ENCODE results near the gene YAF2. TPM values are rescaled to one million over a fixed set of nuclear protein-coding genes. Genes with fewer than 3 reads are reported as not detected.
A peak's percentile ranks its signal among the peaks of the same experiment; 100 is the strongest.

YAF2 gene
- total RNA-seq, 2 experiments from 2014 or later: 31.1 to 32.9 TPM

DNA sequence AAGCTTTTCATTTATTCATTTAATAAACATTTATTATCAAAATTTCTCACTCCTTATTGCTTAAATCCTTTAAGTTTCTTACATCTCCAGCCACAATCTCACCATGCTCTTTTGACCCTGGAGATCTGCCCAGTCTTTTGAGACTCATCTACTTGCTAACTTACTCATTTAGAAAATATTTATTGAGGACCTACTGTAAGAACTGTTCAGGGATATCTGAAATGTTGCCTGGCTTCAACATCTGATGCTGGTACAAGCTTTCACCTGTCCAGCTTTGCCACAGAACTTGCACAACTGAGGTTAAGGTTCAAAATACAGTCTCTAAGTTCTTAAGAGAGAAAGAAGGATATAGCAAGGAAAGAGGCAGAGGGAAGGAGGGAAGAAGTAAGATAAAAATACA, 75.9 kb downstream of the YAF2 start:
- POLR2A ChIA-PET: no interaction called here
- H3K4me3 Mint-ChIP-seq: no peak overlapping the region
- ATAC-seq (no peak), DNase-seq (no peak)
- H3K4me1 Mint-ChIP-seq (ENCODE audit: low read depth): peaks cover 13% of the 10 kb centered on the region
- H3K27me3 Mint-ChIP-seq (ENCODE audit: low read depth): no peaks in the 10 kb centered on the region
- H3K27ac Mint-ChIP-seq: no peak overlapping the region
- H3K36me3 Mint-ChIP-seq (ENCODE audit: low read depth): peaks cover 13% of the 10 kb centered on the region
- no peaks in the 10 kb centered on the region for H3K9me3 Mint-ChIP-seq (ENCODE audit: insufficient read depth)
- CTCF ChIA-PET: no interaction called here

DNA sequence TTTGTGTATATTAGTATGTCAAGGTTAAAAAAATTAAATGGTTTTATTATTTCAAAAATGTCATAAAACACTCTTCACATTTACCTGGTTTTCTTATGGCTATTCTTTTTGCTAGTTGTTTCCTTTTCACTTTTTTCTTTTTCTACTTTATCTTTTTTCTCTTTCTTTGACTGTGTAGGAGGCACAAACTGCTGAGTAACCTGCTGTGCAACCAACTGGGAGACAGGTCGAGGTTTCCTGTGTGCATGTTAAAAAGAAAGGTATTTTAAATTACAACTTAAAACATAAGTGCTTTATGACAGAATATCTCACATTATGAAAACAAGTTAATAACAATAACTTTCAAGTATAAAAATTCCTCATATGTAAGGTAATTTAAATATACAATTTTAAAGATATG, 76.5 kb downstream of the YAF2 start:
- no peak for DNase-seq
- ChIA-PET CTCF (interaction anchor here (0.7 to 1.4 kb wide), 2 partner anchors 138 to 211 kb away, joined by 3 to 4 read pairs; no protein-coding TSS in a partner anchor), POLR2A (no interaction called here)
- H3K27ac Mint-ChIP-seq: no peak overlapping the region
- no peaks in the 10 kb centered on the region for H3K27me3 Mint-ChIP-seq (ENCODE audit: low read depth)
- no peaks in the 10 kb centered on the region for H3K9me3 Mint-ChIP-seq (ENCODE audit: insufficient read depth)
- H3K4me3 Mint-ChIP-seq: no peak overlapping the region
- no peak for ATAC-seq
- H3K36me3 Mint-ChIP-seq (ENCODE audit: low read depth): peaks cover 13% of the 10 kb centered on the region
- H3K4me1 Mint-ChIP-seq (ENCODE audit: low read depth): peaks cover 13% of the 10 kb centered on the region

DNA sequence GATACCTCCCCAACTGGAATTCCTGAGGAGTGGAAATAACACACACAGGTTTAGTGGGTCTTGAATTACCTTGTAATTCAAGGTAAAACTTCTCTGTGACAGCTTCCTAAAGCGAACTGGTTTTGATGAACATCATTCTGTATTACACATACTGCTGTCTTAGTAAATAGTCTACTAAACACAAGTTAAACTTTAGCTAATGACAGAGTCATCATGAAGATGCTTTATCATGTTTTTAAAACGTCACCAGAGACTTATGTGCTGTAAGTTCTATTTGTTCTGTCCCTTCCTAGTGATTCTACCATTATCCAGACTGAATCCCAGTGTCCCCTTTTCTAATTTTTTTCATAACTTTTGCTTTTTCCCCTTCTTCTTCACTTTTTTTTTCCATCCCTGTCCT, 81.8 kb downstream of the YAF2 start:
- Mint-ChIP-seq H3K27me3 (ENCODE audit: low read depth) (no peaks in the 10 kb centered on the region), H3K9me3 (ENCODE audit: insufficient read depth) (no peaks in the 10 kb centered on the region), H3K4me1 (ENCODE audit: low read depth) (peaks cover 2% of the 10 kb centered on the region), H3K36me3 (ENCODE audit: low read depth) (peaks cover 6% of the 10 kb centered on the region), H3K4me3 (no peak overlapping the region), H3K27ac (no peak overlapping the region)
- CTCF ChIA-PET: no interaction called here
- POLR2A ChIA-PET: no interaction called here
- DNase-seq: no peak
- no peak for ATAC-seq

DNA sequence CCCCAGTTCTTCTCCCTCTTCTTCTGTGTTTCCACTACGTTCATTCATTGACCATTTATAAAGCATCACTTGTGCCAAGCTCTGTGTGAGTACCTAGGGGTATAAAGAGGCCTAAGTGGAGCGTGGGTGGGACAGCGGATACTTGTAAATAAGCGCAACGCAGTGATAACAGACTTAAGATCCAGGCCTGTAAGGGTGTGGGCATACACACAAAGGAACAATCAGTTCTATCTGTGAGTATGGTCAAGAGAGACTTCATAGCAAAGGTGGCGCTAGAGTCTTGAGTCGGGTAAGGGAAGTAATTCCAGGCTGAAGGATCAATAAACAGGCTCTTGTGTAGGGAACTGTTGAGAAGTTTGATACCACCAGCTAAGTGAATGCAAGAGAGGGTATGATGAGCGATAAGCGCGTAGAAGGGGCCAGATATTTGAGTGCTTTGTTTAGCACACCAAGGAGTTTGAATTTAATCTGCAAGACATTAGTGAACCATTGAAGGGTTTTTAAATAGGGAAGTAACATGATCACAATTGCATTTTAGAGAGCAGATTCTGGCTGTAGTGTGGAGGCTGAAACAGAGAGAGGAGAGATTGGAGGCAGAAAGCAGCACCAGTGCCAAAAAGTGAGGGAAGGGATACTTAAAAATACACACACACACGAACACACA, 92.4 kb downstream of the YAF2 start:
- Mint-ChIP-seq H3K9me3 (ENCODE audit: insufficient read depth) (no peaks in the 10 kb centered on the region), H3K27ac (peak overlapping the region; percentile 66), H3K4me3 (peak overlapping the region; percentile 77), H3K36me3 (ENCODE audit: low read depth) (peaks cover 5% of the 10 kb centered on the region), H3K27me3 (ENCODE audit: low read depth) (peaks cover 6% of the 10 kb centered on the region), H3K4me1 (ENCODE audit: low read depth) (peaks cover 33% of the 10 kb centered on the region)
- ChIA-PET POLR2A (interaction anchor here (0.8 kb wide), 1 partner anchor 15 kb away, joined by 3 read pairs; no protein-coding TSS in a partner anchor), CTCF (interaction anchor here (0.8 to 1.4 kb wide), 7 partner anchors 22 to 226 kb away, joined by 3 to 4 read pairs (median 3); no protein-coding TSS in a partner anchor)
- no peak for ATAC-seq
- DNase-seq: no peak

DNA sequence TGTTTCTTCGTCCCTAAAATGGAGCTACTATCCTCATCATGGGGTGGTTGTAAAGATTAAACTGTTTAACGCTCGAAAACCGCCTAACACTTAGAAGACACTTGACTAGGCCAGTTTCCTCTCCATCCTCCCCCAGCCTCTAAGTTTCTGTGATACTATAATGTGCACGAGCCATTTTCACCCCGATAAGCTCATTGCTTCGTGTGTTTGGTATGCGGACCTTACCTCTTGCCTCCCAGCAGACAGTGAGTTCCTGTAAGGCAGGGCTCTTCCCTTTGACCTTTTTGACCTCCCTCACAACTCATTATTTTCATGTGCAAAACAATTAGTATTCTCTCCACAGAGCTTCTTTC, 92.9 kb downstream of the YAF2 start:
- ChIA-PET POLR2A (interaction anchor here (0.8 kb wide), 2 partner anchors 14 to 186 kb away, joined by 3 read pairs; no protein-coding TSS in a partner anchor), CTCF (interaction anchor here (0.8 to 1.5 kb wide), 8 partner anchors 13 to 227 kb away, joined by 3 to 4 read pairs (median 3); no protein-coding TSS in a partner anchor)
- Mint-ChIP-seq H3K27ac (peak overlapping the region; percentile 66), H3K4me3 (peak overlapping the region; percentile 77), H3K4me1 (ENCODE audit: low read depth) (peaks cover 37% of the 10 kb centered on the region), H3K9me3 (ENCODE audit: insufficient read depth) (no peaks in the 10 kb centered on the region), H3K36me3 (ENCODE audit: low read depth) (peaks cover 5% of the 10 kb centered on the region), H3K27me3 (ENCODE audit: low read depth) (peaks cover 6% of the 10 kb centered on the region)
- ATAC-seq (peak; percentile 3), DNase-seq (no peak)

DNA sequence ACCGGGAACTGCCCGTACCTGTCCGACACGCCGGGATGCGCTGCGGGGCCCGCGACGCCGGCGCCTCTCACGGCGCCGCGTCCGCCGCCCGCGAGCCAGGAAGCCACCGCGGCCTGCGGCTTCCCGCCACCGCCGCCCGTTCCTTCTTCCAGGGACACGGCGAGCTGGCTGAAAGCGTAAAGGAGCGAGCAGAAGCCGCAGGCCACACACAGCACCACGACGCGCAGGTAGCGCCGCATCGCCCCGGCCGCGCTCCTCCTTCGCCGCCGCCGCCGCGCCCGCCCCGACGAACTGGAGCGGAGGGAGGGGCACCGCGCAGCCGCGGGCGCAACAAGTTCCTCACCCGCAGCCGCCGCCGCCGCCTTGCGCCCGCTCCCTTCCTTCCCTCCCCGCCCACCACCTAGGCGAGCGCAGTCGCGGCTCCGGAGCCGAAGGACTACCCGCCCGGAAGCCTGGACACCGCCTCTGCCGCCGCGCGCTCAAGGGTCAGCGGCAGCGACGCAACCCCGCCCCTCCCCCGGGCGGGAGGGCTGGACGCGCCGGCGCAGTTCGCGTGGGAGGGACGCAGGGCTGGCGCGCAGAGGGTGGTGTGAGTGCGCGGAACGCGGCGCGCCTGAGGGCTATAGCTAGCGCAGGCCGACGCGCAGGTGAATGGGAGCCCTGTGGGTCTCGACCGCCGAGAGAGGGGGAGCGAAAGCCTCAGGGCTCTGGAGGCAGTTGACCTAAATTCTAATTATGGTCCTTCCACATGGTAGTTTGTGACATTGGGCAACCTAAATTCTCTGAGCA, 93.4 kb downstream of the YAF2 start, which contains the start of gene GXYLT1:
TSS of gene GXYLT1 (minus strand) at position 467 of the 789 bp plus-strand sequence. CDS start at position 239, 228 bp downstream.
- peak; percentile 95 for ATAC-seq
- H3K27ac Mint-ChIP-seq: peak within 1 kb of the TSS; percentile 83
- ChIA-PET CTCF (interaction anchor here (0.8 to 1.5 kb wide), 8 partner anchors 12 to 228 kb away, joined by 3 to 4 read pairs (median 3); no protein-coding TSS in a partner anchor), POLR2A (interaction anchor here (0.8 kb wide), 2 partner anchors 14 to 187 kb away, joined by 3 read pairs; no protein-coding TSS in a partner anchor)
- peaks cover 5% of the 10 kb centered on the region for H3K36me3 Mint-ChIP-seq (ENCODE audit: low read depth)
- H3K27me3 Mint-ChIP-seq (ENCODE audit: low read depth): peaks cover 6% of the 10 kb centered on the region
- H3K9me3 Mint-ChIP-seq (ENCODE audit: insufficient read depth): no peaks in the 10 kb centered on the region
- DNase-seq: peak; percentile 80
- H3K4me1 Mint-ChIP-seq (ENCODE audit: low read depth): peaks cover 37% of the 10 kb centered on the region
- H3K4me3 Mint-ChIP-seq: peak within 1 kb of the TSS; percentile 87

DNA sequence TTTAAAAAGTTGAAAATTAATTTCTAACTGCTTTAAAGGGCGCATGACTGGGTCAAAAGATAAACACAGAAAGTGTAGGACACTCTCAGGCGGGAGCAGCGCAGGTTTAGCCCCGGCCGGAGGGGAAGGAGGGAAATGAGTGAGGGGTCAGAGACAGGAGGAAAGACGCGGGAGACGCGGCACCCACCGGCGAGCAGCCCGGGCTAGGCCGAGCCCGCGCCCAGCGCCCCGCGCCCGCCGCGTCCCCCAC, 94.0 kb downstream of the YAF2 start:
- peaks cover 6% of the 10 kb centered on the region for H3K27me3 Mint-ChIP-seq (ENCODE audit: low read depth)
- DNase-seq (no peak), ATAC-seq (no peak)
- ChIA-PET POLR2A (no interaction called here), CTCF (interaction anchor here (1.5 kb wide), 1 partner anchor 11 kb away, joined by 4 read pairs; no protein-coding TSS in a partner anchor)
- no peaks in the 10 kb centered on the region for H3K9me3 Mint-ChIP-seq (ENCODE audit: insufficient read depth)
- peak overlapping the region; percentile 87 for H3K4me3 Mint-ChIP-seq
- H3K27ac Mint-ChIP-seq: peak overlapping the region; percentile 83
- peaks cover 37% of the 10 kb centered on the region for H3K4me1 Mint-ChIP-seq (ENCODE audit: low read depth)
- peaks cover 5% of the 10 kb centered on the region for H3K36me3 Mint-ChIP-seq (ENCODE audit: low read depth)

DNA sequence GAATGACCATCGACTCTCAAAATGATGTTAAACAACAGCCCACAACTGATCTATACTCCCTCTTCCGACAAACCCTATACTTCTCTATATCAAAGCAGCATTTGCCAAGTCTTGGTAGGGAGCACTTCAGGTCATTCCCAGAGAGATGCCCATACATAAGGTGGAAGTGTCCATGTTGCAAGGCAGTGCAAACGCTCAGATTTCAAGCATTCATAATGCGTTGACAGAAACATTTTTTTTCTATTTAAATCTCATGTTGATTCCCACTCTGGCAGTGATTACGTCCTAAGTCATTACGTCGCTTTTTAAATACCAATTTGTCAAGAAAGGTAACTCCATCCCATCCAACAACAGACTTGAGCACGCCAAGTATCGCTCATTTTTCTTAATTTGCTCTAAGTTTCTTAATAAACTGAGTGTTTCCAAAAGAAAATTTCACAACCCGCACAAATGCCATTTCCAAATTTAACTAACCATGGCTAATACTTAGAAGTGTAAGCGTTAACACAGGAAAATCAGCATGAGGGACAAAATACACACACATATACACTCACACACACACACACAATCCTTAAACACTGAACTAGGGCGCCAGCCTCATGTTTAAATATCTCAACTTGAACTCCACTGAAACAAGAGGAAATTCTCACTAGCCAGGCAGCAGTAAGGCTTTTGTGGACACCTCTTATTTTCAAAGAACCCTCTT, 94.4 kb downstream of the YAF2 start:
- H3K36me3 Mint-ChIP-seq (ENCODE audit: low read depth): peaks cover 5% of the 10 kb centered on the region
- peaks cover 37% of the 10 kb centered on the region for H3K4me1 Mint-ChIP-seq (ENCODE audit: low read depth)
- no peaks in the 10 kb centered on the region for H3K9me3 Mint-ChIP-seq (ENCODE audit: insufficient read depth)
- CTCF ChIA-PET: interaction anchor here (1.0 to 1.5 kb wide), 2 partner anchors 11 to 188 kb away, joined by 4 read pairs; no protein-coding TSS in a partner anchor
- DNase-seq (no peak), ATAC-seq (no peak)
- POLR2A ChIA-PET: no interaction called here
- H3K27me3 Mint-ChIP-seq (ENCODE audit: low read depth): peaks cover 6% of the 10 kb centered on the region
- H3K4me3 Mint-ChIP-seq: peak overlapping the region; percentile 87
- peak overlapping the region; percentile 83 for H3K27ac Mint-ChIP-seq

DNA sequence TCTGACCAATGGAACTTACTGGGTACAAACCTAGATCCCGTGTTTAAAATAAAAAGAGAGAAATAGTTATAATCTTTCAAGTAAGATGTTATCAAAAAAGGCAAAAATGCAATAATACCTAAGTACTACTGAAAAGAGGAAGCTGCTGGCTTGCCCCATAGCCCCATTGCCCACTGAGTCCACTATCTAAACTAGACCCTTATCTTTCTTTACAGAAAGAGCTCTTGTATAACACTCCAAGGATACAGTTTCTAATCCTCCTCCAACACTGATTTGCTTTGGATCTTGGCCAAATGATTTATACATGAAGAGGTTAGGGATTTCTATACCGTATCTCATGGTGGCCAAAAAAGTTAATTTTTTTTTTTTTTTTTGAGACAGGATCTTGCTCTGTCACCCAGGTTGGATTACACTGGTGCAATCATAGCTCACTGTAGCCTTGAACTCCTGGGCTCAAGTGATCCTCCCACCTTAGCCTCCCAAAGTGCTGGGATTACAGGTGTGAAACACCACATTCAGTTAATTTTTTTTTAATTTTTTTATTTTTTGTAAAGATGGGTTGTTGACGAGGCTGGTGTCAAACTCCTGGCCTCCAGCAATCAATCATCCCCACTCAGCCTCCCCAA, 96.0 kb downstream of the YAF2 start:
- Mint-ChIP-seq H3K27ac (no peak overlapping the region), H3K9me3 (ENCODE audit: insufficient read depth) (no peaks in the 10 kb centered on the region), H3K4me1 (ENCODE audit: low read depth) (peaks cover 39% of the 10 kb centered on the region), H3K36me3 (ENCODE audit: low read depth) (peaks cover 5% of the 10 kb centered on the region), H3K27me3 (ENCODE audit: low read depth) (peaks cover 6% of the 10 kb centered on the region), H3K4me3 (no peak overlapping the region)
- no peak for ATAC-seq
- DNase-seq: no peak
- POLR2A ChIA-PET: no interaction called here
- CTCF ChIA-PET: interaction anchor here (1.0 kb wide), 1 partner anchor 190 kb away, joined by 4 read pairs; no protein-coding TSS in a partner anchor

DNA sequence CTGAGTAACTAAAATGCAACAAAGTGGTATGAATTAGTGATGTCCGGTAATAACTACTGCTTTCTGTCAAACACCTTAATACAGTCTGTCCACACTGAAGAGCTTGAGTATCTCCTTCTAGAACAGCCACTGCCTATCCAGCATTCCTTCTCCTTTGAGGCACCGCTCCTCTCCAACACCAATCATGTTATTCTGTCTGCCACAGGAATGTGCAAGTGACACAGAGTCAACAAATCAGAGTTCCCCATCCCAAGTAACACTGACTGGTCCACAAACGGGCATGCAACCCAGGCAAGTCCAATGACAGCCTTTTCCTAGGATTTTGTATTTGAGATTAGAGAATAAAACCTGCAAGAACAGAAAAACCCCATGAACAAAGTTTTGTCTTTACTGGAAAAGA, 97.1 kb downstream of the YAF2 start:
- H3K9me3 Mint-ChIP-seq (ENCODE audit: insufficient read depth): no peaks in the 10 kb centered on the region
- DNase-seq: no peak
- peaks cover 34% of the 10 kb centered on the region for H3K4me1 Mint-ChIP-seq (ENCODE audit: low read depth)
- ChIA-PET CTCF (no interaction called here), POLR2A (interaction anchor here (0.5 kb wide), 1 partner anchor 186 kb away, joined by 3 read pairs; no protein-coding TSS in a partner anchor)
- H3K27me3 Mint-ChIP-seq (ENCODE audit: low read depth): peaks cover 6% of the 10 kb centered on the region
- no peak for ATAC-seq
- peaks cover 5% of the 10 kb centered on the region for H3K36me3 Mint-ChIP-seq (ENCODE audit: low read depth)
- no peak overlapping the region for H3K27ac Mint-ChIP-seq
- H3K4me3 Mint-ChIP-seq: no peak overlapping the region

DNA sequence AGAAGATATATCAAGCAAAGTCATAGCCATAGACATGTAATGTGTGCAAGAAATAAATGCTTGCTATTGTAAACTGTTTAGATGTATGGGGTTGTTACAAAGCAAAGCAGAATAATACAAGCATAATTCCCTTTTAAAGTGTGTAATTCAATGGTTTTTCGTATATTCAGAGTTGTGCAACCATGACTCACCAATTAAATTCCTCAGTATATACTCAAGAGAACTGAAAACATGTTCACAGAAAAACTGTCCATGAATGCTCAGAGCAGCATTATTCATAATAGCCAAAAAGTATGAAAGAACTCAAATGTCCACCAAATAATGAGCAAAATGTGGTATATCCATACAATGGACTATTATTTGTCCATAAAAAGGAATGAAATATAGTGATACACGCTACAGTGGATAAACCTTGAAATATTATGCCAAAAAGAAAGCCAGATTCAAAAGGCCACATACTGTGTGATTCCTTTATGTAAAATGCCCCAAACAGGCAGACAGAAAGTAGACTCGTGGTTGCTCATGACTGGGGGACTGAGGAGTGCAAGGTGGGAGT, 102.7 kb downstream of the YAF2 start:
- ChIA-PET CTCF (no interaction called here), POLR2A (no interaction called here)
- ATAC-seq (no peak), DNase-seq (no peak)
- Mint-ChIP-seq H3K4me1 (ENCODE audit: low read depth) (peaks cover 3% of the 10 kb centered on the region), H3K36me3 (ENCODE audit: low read depth) (peaks cover 1% of the 10 kb centered on the region), H3K4me3 (no peak overlapping the region), H3K9me3 (ENCODE audit: insufficient read depth) (no peaks in the 10 kb centered on the region), H3K27ac (no peak overlapping the region), H3K27me3 (ENCODE audit: low read depth) (no peaks in the 10 kb centered on the region)

All from activated CD8-positive, alpha-beta T cell treated with anti-CD3 and anti-CD28 coated beads, Interleukin-2, amount 10 ng/mL, durations not matched to agents 7 days and 5 days (primary cell).